ENCODE results near the gene SGCG. TPM values are rescaled to one million over a fixed set of nuclear protein-coding genes. Genes with fewer than 3 reads are reported as not detected.

The SGCG gene
- polyA plus RNA-seq, 2 donors = 0.16 to 0.59 TPM

DNA sequence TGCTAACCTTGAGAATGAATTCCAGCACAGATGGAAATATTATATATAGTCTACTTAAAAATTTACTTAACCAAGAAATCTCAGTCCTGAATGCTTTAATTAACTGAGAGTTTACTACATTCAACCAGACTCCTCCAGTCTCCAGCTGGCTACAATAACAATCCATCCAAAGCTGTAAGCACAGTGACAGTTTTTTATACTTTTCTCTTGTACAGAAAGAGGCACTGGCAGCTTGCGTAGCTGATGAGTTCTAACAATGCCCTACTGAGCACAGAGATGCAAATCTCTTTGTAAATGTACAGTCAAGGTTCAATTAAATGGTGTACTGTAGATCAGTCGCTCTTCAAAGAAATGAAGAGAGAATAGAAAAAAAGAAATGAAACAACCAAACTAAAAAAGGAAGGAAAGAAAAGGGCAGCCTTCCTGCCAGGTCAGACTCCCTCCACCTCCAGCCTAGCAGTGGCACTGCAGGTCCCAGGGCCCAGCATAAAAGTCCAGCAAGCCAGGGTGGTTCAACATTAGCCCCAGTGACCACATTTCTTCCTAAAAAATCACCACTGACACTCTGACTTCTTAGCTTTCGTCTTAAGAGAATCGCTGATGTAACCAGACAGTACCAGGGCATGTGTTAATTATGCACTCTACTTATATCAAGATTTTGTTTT is 164.3 kb downstream of the SGCG start:
- no peaks in the 10 kb centered on the region for H3K4me1 ChIP-seq (ENCODE audit: control insufficient read depth in 2 of 2, insufficient read depth in 2 of 2, low read length in 1 of 2)
- no peak overlapping the region for H3K27ac ChIP-seq (ENCODE audit: low read depth in 2 of 2, low read length in 1 of 2)
- 78 to 85% methylated on average over 4 of the region's 4 CpGs for WGBS, 2 donors
- H3K27me3 ChIP-seq (ENCODE audit: control insufficient read depth in 1 of 2, insufficient read depth in 2 of 2, low read length in 2 of 2) = no peaks in the 10 kb centered on the region
- peaks cover 0 to 4% of the 10 kb centered on the region in 2 donors for H3K36me3 ChIP-seq (ENCODE audit: control insufficient read depth in 2 of 2, insufficient read depth in 2 of 2, low read length in 1 of 2)
- no peaks in the 10 kb centered on the region for H3K9me3 ChIP-seq (ENCODE audit: control insufficient read depth in 2 of 2, insufficient read depth in 1 of 2, low read depth in 1 of 2, low read length in 1 of 2)
- H3K4me3 ChIP-seq (ENCODE audit: low read depth in 1 of 2, low read length in 2 of 2) = no peak overlapping the region

GRCh38 chr13:23347601-23348000 is 166.8 kb downstream of the SGCG start:
- Histone ChIP-seq H3K4me3 (ENCODE audit: low read depth in 1 of 2, low read length in 2 of 2) (no peak overlapping the region), H3K4me1 (ENCODE audit: control insufficient read depth in 2 of 2, insufficient read depth in 2 of 2, low read length in 1 of 2) (no peaks in the 10 kb centered on the region), H3K9me3 (ENCODE audit: control insufficient read depth in 2 of 2, insufficient read depth in 1 of 2, low read depth in 1 of 2, low read length in 1 of 2) (no peaks in the 10 kb centered on the region), H3K36me3 (ENCODE audit: control insufficient read depth in 2 of 2, insufficient read depth in 2 of 2, low read length in 1 of 2) (no peaks in the 10 kb centered on the region), H3K27ac (ENCODE audit: low read depth in 2 of 2, low read length in 1 of 2) (no peak overlapping the region), H3K27me3 (ENCODE audit: control insufficient read depth in 1 of 2, insufficient read depth in 2 of 2, low read length in 2 of 2) (no peaks in the 10 kb centered on the region)
- 97 to 98% methylated on average over 1 of the region's 1 CpG for WGBS, 2 donors

DNA sequence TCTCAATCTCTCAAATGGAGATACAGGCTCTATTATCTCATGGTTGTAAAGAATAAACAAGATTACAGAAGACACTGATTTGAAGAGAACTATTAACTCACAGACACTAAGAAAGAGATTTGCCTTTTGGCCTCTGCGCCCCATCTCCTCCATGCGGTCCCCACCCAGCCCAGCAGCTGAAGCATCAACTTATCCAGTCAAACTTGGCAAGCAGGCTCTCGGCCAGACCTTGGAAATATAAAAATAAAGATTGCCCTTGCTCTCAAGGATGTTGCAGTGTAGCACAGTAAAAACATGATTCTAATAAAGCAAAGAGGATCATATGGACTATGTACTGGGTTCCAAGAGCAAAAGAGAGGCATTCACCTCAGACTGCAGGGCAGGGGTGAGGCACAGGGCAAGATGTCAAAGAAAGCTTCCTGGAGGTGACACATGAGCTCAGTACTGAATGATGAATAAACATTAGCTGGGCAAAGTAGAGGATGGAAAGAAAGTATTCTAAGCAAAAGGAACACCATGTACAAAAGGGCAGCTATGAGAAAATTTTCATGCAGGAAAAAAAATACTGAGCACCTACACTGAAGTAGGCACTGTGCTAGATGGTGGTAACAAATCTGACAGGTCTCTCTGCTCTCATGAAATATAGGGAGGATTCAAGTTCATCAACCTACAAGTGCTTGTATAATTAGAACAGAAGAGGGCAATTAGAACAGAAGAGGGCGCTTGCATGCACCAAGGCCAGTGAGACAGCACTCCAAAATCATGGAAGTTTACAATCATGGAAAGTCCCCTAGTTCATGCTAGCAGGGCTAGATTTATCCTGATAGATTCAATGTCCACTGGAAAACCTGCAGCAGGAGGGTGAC is 167.7 kb downstream of the SGCG start:
- Histone ChIP-seq H3K27me3 (ENCODE audit: control insufficient read depth in 1 of 2, insufficient read depth in 2 of 2, low read length in 2 of 2) (no peaks in the 10 kb centered on the region), H3K27ac (ENCODE audit: low read depth in 2 of 2, low read length in 1 of 2) (peak overlapping the region; percentile 23 to 47), H3K9me3 (ENCODE audit: control insufficient read depth in 2 of 2, insufficient read depth in 1 of 2, low read depth in 1 of 2, low read length in 1 of 2) (no peaks in the 10 kb centered on the region), H3K4me3 (ENCODE audit: low read depth in 1 of 2, low read length in 2 of 2) (no peak overlapping the region), H3K36me3 (ENCODE audit: control insufficient read depth in 2 of 2, insufficient read depth in 2 of 2, low read length in 1 of 2) (no peaks in the 10 kb centered on the region), H3K4me1 (ENCODE audit: control insufficient read depth in 2 of 2, insufficient read depth in 2 of 2, low read length in 1 of 2) (no peaks in the 10 kb centered on the region)
- 80 to 88% methylated on average over 4 of the region's 4 CpGs for WGBS, 2 donors

- Histone ChIP-seq H3K4me3 (ENCODE audit: low read depth in 1 of 2, low read length in 2 of 2) (no peak overlapping the region), H3K4me1 (ENCODE audit: control insufficient read depth in 2 of 2, insufficient read depth in 2 of 2, low read length in 1 of 2) (no peaks in the 10 kb centered on the region), H3K36me3 (ENCODE audit: control insufficient read depth in 2 of 2, insufficient read depth in 2 of 2, low read length in 1 of 2) (peaks cover 0 to under 1% of the 10 kb centered on the region in 2 donors), H3K9me3 (ENCODE audit: control insufficient read depth in 2 of 2, insufficient read depth in 1 of 2, low read depth in 1 of 2, low read length in 1 of 2) (no peaks in the 10 kb centered on the region), H3K27me3 (ENCODE audit: control insufficient read depth in 1 of 2, insufficient read depth in 2 of 2, low read length in 2 of 2) (no peaks in the 10 kb centered on the region), H3K27ac (ENCODE audit: low read depth in 2 of 2, low read length in 1 of 2) (peak overlapping the region; percentile 12 to 47)
- WGBS, 2 donors = 92 to 95% methylated on average over 4 of the region's 4 CpGs
Observed at GRCh38 chr13:23349161-23349897, 168.6 kb downstream of the SGCG start.

DNA sequence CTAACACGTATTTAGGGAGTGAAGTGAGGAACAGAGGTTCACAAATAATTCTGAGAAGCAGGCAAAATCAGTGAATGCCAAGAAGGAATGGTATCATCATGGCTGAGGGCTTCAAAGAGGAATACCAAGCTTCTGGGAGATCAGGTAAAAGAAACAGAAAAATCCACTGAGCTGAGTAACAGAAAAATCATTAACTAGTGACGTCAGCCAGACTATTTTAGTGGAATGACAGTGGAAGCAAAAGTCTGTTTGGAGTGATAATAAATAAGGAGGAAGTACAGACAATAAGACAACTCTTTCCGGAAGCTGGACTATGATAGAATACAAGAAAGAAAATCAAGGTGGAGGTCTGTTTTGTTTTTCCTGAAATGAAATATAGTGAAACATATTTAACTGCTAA is 169.2 kb downstream of the SGCG start:
- Histone ChIP-seq H3K36me3 (ENCODE audit: control insufficient read depth in 2 of 2, insufficient read depth in 2 of 2, low read length in 1 of 2) (peaks cover 4 to 5% of the 10 kb centered on the region in 2 donors), H3K4me3 (ENCODE audit: low read depth in 1 of 2, low read length in 2 of 2) (no peak overlapping the region), H3K27ac (ENCODE audit: low read depth in 2 of 2, low read length in 1 of 2) (no peak overlapping the region), H3K4me1 (ENCODE audit: control insufficient read depth in 2 of 2, insufficient read depth in 2 of 2, low read length in 1 of 2) (no peaks in the 10 kb centered on the region), H3K9me3 (ENCODE audit: control insufficient read depth in 2 of 2, insufficient read depth in 1 of 2, low read depth in 1 of 2, low read length in 1 of 2) (no peaks in the 10 kb centered on the region), H3K27me3 (ENCODE audit: control insufficient read depth in 1 of 2, insufficient read depth in 2 of 2, low read length in 2 of 2) (no peaks in the 10 kb centered on the region)
- WGBS, 2 donors = 77 to 88% methylated on average over 3 of the region's 3 CpGs

- H3K4me3 ChIP-seq (ENCODE audit: low read depth in 1 of 2, low read length in 2 of 2) = no peak overlapping the region
- H3K9me3 ChIP-seq (ENCODE audit: control insufficient read depth in 2 of 2, insufficient read depth in 1 of 2, low read depth in 1 of 2, low read length in 1 of 2) = no peaks in the 10 kb centered on the region
- no peak overlapping the region for H3K27ac ChIP-seq (ENCODE audit: low read depth in 2 of 2, low read length in 1 of 2)
- H3K27me3 ChIP-seq (ENCODE audit: control insufficient read depth in 1 of 2, insufficient read depth in 2 of 2, low read length in 2 of 2) = no peaks in the 10 kb centered on the region
- 64 to 82% methylated on average over 4 of the region's 4 CpGs for WGBS, 2 donors
- no peaks in the 10 kb centered on the region for H3K4me1 ChIP-seq (ENCODE audit: control insufficient read depth in 2 of 2, insufficient read depth in 2 of 2, low read length in 1 of 2)
- peaks cover 5% of the 10 kb centered on the region in 2 donors for H3K36me3 ChIP-seq (ENCODE audit: control insufficient read depth in 2 of 2, insufficient read depth in 2 of 2, low read length in 1 of 2)
Observed at GRCh38 chr13:23352161-23352560, 171.4 kb downstream of the SGCG start.

GRCh38 chr13:23354520-23354919 is 173.7 kb downstream of the SGCG start:
- Histone ChIP-seq H3K9me3 (ENCODE audit: control insufficient read depth in 2 of 2, insufficient read depth in 1 of 2, low read depth in 1 of 2, low read length in 1 of 2) (no peaks in the 10 kb centered on the region), H3K27ac (ENCODE audit: low read depth in 2 of 2, low read length in 1 of 2) (no peak overlapping the region), H3K27me3 (ENCODE audit: control insufficient read depth in 1 of 2, insufficient read depth in 2 of 2, low read length in 2 of 2) (no peaks in the 10 kb centered on the region), H3K4me3 (ENCODE audit: low read depth in 1 of 2, low read length in 2 of 2) (no peak overlapping the region), H3K4me1 (ENCODE audit: control insufficient read depth in 2 of 2, insufficient read depth in 2 of 2, low read length in 1 of 2) (no peaks in the 10 kb centered on the region), H3K36me3 (ENCODE audit: control insufficient read depth in 2 of 2, insufficient read depth in 2 of 2, low read length in 1 of 2) (peaks cover 5% of the 10 kb centered on the region in 2 donors)
- WGBS, 2 donors = 80 to 82% methylated on average over 5 of the region's 5 CpGs

- Histone ChIP-seq H3K4me1 (ENCODE audit: control insufficient read depth in 2 of 2, insufficient read depth in 2 of 2, low read length in 1 of 2) (no peaks in the 10 kb centered on the region), H3K27me3 (ENCODE audit: control insufficient read depth in 1 of 2, insufficient read depth in 2 of 2, low read length in 2 of 2) (no peaks in the 10 kb centered on the region), H3K9me3 (ENCODE audit: control insufficient read depth in 2 of 2, insufficient read depth in 1 of 2, low read depth in 1 of 2, low read length in 1 of 2) (no peaks in the 10 kb centered on the region), H3K27ac (ENCODE audit: low read depth in 2 of 2, low read length in 1 of 2) (no peak overlapping the region), H3K36me3 (ENCODE audit: control insufficient read depth in 2 of 2, insufficient read depth in 2 of 2, low read length in 1 of 2) (peaks cover 5% of the 10 kb centered on the region in 2 donors), H3K4me3 (ENCODE audit: low read depth in 1 of 2, low read length in 2 of 2) (no peak overlapping the region)
- 86 to 90% methylated on average over 2 of the region's 2 CpGs for WGBS, 2 donors
Observed at GRCh38 chr13:23356368-23356767, 175.6 kb downstream of the SGCG start.

- Histone ChIP-seq H3K4me1 (ENCODE audit: control insufficient read depth in 2 of 2, insufficient read depth in 2 of 2, low read length in 1 of 2) (no peaks in the 10 kb centered on the region), H3K9me3 (ENCODE audit: control insufficient read depth in 2 of 2, insufficient read depth in 1 of 2, low read depth in 1 of 2, low read length in 1 of 2) (no peaks in the 10 kb centered on the region), H3K36me3 (ENCODE audit: control insufficient read depth in 2 of 2, insufficient read depth in 2 of 2, low read length in 1 of 2) (peaks cover 5% of the 10 kb centered on the region in 2 donors), H3K27me3 (ENCODE audit: control insufficient read depth in 1 of 2, insufficient read depth in 2 of 2, low read length in 2 of 2) (no peaks in the 10 kb centered on the region), H3K4me3 (ENCODE audit: low read depth in 1 of 2, low read length in 2 of 2) (no peak overlapping the region), H3K27ac (ENCODE audit: low read depth in 2 of 2, low read length in 1 of 2) (no peak overlapping the region)
- WGBS, 2 donors = 85 to 93% methylated on average over 1 of the region's 1 CpG
Observed at GRCh38 chr13:23357349-23357748, 176.6 kb downstream of the SGCG start.

Measured in esophagus (tissue), 2 donors.